ENCODE data around the gene STAT2.
"Not testable (repeated sequence)": the region's sequence is repeated elsewhere in the genome, so short reads cannot be mapped to it uniquely, and the experiment has no call there.

The STAT2 gene

GRCh38 chr12:56359851-56360767 is at the start of gene STAT2:
TSS of gene STAT2 (minus strand) at chr12:56360107. CDS start at chr12:56356571, 3,536 bp downstream.
- peak; percentile 99 for FAIRE-seq
- DNase-seq (ENCODE audit: extremely low spot score, insufficient read length, low read depth): peak; percentile 90

GRCh38 chr12:56408799-56409417 is 49.0 kb upstream of the STAT2 start:
- DNase-seq (ENCODE audit: extremely low spot score, insufficient read length, low read depth): no peak
- no peak for FAIRE-seq

DNA sequence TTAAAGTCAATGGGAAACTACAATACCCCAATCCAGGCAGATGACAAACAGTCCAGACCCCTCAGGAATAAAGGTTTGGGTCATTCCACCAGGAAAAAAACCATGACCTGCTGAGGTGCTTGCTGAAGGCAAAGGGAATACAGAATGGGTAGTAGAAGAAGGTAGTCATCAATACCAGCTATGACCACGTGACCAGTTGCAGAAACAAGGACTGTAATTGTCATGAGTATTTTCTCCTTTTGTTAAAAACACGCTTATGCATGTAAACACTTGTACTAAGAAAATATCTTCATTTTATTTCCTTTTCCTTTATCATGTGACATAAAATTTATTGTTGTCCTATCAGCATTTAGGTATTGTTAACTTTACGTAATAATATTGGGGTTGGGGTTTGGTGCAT is 44.3 kb upstream of the STAT2 start:
- FAIRE-seq; DNase-seq (ENCODE audit: extremely low spot score, insufficient read length, low read depth): not testable (repeated sequence)

GRCh38 chr12:56401612-56402011 is 41.7 kb upstream of the STAT2 start:
- FAIRE-seq; DNase-seq (ENCODE audit: extremely low spot score, insufficient read length, low read depth): not testable (repeated sequence)

- not testable (repeated sequence) for DNase-seq (ENCODE audit: extremely low spot score, insufficient read length, low read depth); FAIRE-seq
Measured at GRCh38 chr12:56401125-56401524, 41.2 kb upstream of the STAT2 start.

GRCh38 chr12:56399466-56399865 is 39.6 kb upstream of the STAT2 start:
- not testable (repeated sequence) for FAIRE-seq; DNase-seq (ENCODE audit: extremely low spot score, insufficient read length, low read depth)

GRCh38 chr12:56398324-56398723 is 38.4 kb upstream of the STAT2 start:
- FAIRE-seq (no peak), DNase-seq (ENCODE audit: extremely low spot score, insufficient read length, low read depth) (no peak)

DNA sequence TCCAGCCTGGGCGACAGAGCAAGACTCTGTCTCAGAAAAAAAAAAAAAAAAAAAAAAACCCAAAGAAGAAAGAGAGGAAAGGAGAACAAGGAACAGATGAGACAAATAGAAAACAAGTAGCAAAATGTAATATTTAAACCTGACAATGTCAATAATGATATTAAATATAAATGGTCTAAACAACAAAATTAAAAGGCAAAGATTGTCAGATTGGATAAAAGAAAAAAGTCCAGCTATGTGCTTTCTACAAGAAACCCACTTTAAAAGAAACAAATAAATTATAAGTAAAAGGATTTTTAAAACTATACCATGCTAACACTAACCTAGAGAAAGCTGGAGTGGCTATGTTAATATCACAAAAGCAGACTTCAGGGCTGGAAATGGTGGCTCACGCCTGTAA is 32.4 kb upstream of the STAT2 start:
- FAIRE-seq: no peak
- no peak for DNase-seq (ENCODE audit: extremely low spot score, insufficient read length, low read depth)

DNA sequence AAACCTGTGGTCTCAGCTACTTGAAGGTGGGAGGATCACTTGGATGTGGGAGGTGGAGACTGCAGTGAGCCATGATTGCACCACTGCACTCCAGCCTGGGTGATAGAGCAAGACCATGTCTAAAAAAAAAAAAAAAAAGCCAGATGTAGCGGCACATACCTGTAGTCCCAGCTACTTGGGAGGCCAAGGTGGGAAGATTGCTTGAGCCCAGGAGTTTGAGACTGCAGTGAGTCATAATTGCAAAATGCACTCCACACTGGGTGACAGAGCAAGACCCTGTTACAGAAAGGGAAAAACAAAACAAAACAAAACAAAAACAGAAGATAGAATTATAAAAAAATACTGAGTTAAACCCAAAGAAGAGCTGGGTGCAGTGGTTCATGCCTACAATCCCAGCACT is 31.8 kb upstream of the STAT2 start:
- no peak for DNase-seq (ENCODE audit: extremely low spot score, insufficient read length, low read depth)
- no peak for FAIRE-seq

GRCh38 chr12:56389412-56389811 is 29.5 kb upstream of the STAT2 start:
- FAIRE-seq (no peak), DNase-seq (ENCODE audit: extremely low spot score, insufficient read length, low read depth) (no peak)

DNA sequence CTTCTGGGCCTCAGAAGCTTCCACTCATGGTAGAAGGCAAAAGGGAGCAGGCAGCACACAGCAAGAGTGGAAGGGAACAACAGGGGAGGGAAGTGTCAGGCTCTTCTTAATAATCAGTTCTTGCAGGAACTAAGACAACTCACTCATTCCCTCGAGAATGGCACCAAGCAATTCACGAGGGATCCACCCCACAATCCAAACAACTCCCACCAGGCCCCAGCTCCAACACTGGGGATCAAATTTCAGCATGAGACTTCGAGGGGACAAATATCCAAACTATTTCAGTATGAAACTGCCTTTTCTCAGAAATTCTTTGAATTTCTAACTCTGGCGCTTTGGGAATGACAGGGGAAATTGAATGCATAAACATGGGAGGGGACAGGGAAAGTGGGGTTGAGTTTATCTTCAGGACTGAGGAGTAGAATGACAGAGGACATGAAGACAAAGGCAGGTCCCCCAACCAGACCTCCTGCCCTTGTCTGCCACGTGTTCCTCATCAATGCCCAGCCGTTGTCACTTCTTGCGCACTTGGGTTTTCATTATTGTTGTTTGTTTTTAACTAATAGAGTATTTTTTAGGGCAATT is 27.3 kb upstream of the STAT2 start:
- DNase-seq (ENCODE audit: extremely low spot score, insufficient read length, low read depth): no peak
- FAIRE-seq: no peak

DNA sequence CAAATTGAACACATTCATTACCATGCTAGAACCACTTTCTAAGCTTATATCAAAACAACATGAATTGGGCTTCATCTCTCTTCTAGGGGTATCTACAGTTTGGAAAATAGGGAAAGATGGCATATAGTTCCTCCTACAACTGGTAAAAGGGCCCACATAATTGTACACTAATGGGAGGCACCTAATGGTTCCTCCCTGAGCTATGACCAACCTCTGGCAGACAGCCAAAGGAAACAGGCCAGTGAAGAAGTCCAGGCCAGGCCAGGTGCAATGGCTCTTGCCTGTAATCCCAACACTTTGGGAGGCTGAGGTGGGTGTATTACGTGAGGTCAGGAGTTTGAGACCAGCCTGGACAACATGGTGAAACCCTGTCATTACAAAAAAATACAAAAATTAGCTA is 26.0 kb upstream of the STAT2 start:
- DNase-seq (ENCODE audit: extremely low spot score, insufficient read length, low read depth): no peak
- FAIRE-seq: no peak

- DNase-seq (ENCODE audit: extremely low spot score, insufficient read length, low read depth): no peak
Measured at GRCh38 chr12:56382611-56383010, 22.7 kb upstream of the STAT2 start.

GRCh38 chr12:56377989-56378316 is 18.0 kb upstream of the STAT2 start:
- FAIRE-seq (no peak), DNase-seq (ENCODE audit: extremely low spot score, insufficient read length, low read depth) (no peak)

More at GRCh38 chr12:56382611-56383010, 22.7 kb upstream of the STAT2 start:
- no peak for FAIRE-seq

DNA sequence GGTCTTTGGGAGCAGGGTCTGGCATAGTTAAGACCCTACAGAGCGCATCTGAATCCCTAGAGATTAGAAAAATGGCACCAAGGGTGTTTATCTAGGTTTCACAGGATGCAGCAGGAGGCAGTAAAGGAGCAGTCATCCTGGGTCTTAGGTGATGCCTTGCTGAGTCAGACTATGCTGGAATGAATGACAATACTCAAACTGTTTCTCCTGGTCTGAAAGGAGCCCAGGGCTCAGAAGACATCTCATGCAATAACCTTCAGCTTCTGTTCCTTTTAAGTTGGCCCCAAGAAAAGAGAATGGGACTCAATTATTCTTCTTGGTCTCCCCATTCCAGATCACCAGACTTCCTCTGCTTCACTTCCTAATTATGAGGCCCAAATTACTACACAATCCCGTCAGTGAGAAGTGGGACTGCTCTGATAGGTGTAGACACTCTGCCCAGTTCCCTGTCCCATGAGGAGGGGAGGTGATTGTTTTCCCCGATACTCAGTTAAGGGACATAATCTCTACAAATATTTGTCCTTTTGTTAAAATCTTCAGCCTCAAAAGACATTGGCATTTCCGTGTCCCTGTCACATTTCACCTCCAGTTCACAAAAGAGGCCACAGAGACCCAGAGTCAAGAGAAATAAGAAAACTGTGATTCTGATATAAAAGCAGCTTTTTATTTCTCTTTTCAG is 17.5 kb upstream of the STAT2 start:
- FAIRE-seq (no peak), DNase-seq (ENCODE audit: extremely low spot score, insufficient read length, low read depth) (no peak)

GRCh38 chr12:56375598-56376434 is 15.9 kb upstream of the STAT2 start:
- FAIRE-seq (peak; percentile 91), DNase-seq (ENCODE audit: extremely low spot score, insufficient read length, low read depth) (no peak)

GRCh38 chr12:56374726-56375597 is 15.1 kb upstream of the STAT2 start:
- peak; percentile 55 for FAIRE-seq
- DNase-seq (ENCODE audit: extremely low spot score, insufficient read length, low read depth): no peak

GRCh38 chr12:56373515-56373914 is 13.6 kb upstream of the STAT2 start:
- DNase-seq (ENCODE audit: extremely low spot score, insufficient read length, low read depth): no peak
- FAIRE-seq: no peak

- DNase-seq (ENCODE audit: extremely low spot score, insufficient read length, low read depth): no peak
- FAIRE-seq: no peak
Measured at GRCh38 chr12:56366948-56367347, 7.0 kb upstream of the STAT2 start.
